ENCODE results near the gene ENTPD7. TPM values are rescaled to one million over a fixed set of nuclear protein-coding genes. Genes with fewer than 3 reads are reported as not detected.

ENTPD7 gene
- total and polyA plus RNA-seq, 2 of the 8 experiments (the other 6 are each of a cell fraction or from before 2014, with no cell fraction given), result 5.0 to 15.6 TPM

DNA sequence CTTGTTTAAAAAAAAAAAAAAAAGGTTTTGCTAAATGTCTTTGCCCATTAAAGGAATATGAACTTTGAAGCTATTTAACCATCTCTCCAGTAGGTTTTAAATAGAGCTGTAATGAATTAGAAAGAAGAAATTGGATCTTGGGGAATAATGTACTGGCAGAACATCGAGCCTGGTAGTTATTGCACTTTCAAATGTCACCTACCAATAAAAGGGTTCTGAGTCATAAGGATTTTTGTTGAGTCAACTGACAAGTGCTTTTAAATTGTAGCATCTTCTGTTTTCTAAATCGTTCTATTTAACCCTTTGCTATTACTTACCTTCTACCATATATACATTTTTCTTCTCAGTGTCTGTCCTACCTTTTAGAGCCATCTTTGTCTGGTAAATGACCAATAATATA, 83.4 kb downstream of the ENTPD7 start:
- no peak overlapping the region for H3K56ac ChIP-seq (replicated peaks; ENCODE audit: insufficient read length, low read depth, low read length)
- H3K18ac ChIP-seq (ENCODE audit: extremely low read depth, low read length), result no peak overlapping the region
- FAIRE-seq (no peak), DNase-seq (ENCODE audit: low read depth in 1 of 2, low spot score in 2 of 2) (no peak)
- H3K9ac ChIP-seq (replicated peaks in 1 of 4; ENCODE audit: extremely low read depth in 1 of 4, low read depth in 3 of 4, low read length in 3 of 4), result no peak overlapping the region
- H4K20me1 ChIP-seq (replicated peaks in 1 of 2; ENCODE audit: control insufficient read depth in 1 of 2, insufficient read depth in 2 of 2, low read length in 2 of 2), result peaks cover 0 to 4% of the 10 kb centered on the region in 2 experiments
- H2BK20ac ChIP-seq (ENCODE audit: low read length), result no peak overlapping the region
- H2BK120ac ChIP-seq (replicated peaks; ENCODE audit: low read depth, low read length), result no peak overlapping the region
- H3K4ac ChIP-seq (replicated peaks; ENCODE audit: insufficient read length, low read depth, low read length), result no peak overlapping the region
- H3K79me1 ChIP-seq (ENCODE audit: low read depth, low read length), result peaks cover 3% of the 10 kb centered on the region; the same call in 1 of the 2 replicates
- H3K27ac ChIP-seq (ENCODE audit: low read depth, low read length), result no peak overlapping the region
- H3K36me3 ChIP-seq (ENCODE audit: control insufficient read depth in 2 of 4, insufficient read depth in 4 of 4, low read length in 3 of 4), result peaks cover 16 to 80% (median 42%) of the 10 kb centered on the region in 4 experiments
- H3K27me3 ChIP-seq (replicated peaks in 1 of 4; ENCODE audit: control insufficient read depth in 3 of 4, extremely low read depth in 1 of 4, insufficient read depth in 3 of 4, low read length in 3 of 4), result no peaks in the 10 kb centered on the region
- H3K14ac ChIP-seq (ENCODE audit: insufficient read length), result no peak overlapping the region
- no peak overlapping the region for H4K91ac ChIP-seq (replicated peaks; ENCODE audit: insufficient read length, low read length)
- H2AK5ac ChIP-seq (ENCODE audit: low read depth, low read length), result no peak overlapping the region
- ChIA-PET CTCF (ENCODE audit: partially characterized antibody) (interaction anchor here (0.6 to 1.7 kb wide), 2 partner anchors 10 to 300 kb away, joined by 3 read pairs; no protein-coding TSS in a partner anchor), POLR2A (ENCODE audit: partially characterized antibody) (interaction anchor here (1.2 to 1.9 kb wide), 2 partner anchors 10 to 13 kb away, joined by 4 to 8 read pairs; partner anchors contain the start of genes COX15 and CUTC)
- H4K8ac ChIP-seq (ENCODE audit: extremely low read depth, insufficient read depth, low read length), result no peak overlapping the region
- H3K9me3 ChIP-seq (ENCODE audit: insufficient read depth in 2 of 2, low read depth in 1 of 2, low read length in 1 of 2), result no peaks in the 10 kb centered on the region
- H2AFZ ChIP-seq (ENCODE audit: low read length), result no peak overlapping the region
- no peak overlapping the region for H2BK12ac ChIP-seq (ENCODE audit: low read depth, low read length)
- no peak overlapping the region for H3K4me2 ChIP-seq (ENCODE audit: insufficient read depth in 1 of 2, low read depth in 2 of 2, low read length in 2 of 2)
- 87 to 100% methylated on average over 1 to 2 of the region's 2 CpGs for WGBS, 2 experiments (ENCODE audit: extremely low coverage in 1 of 2, insufficient coverage in 1 of 2, insufficient read length in 1 of 2, insufficient replicate concordance in 2 of 2, low coverage in 1 of 2, low lambda C conversion rate in 2 of 2, missing lambda C conversion rate in 1 of 2)
- H2BK15ac ChIP-seq (ENCODE audit: low read length), result no peak overlapping the region
- no peaks in the 10 kb centered on the region for H3K79me2 ChIP-seq (ENCODE audit: control insufficient read depth in 1 of 2, insufficient read depth in 2 of 2, low read length in 2 of 2)
- no peak overlapping the region for H3K4me3 ChIP-seq (ENCODE audit: extremely low read depth in 1 of 4, insufficient read depth in 2 of 4, low read depth in 3 of 4, low read length in 4 of 4)
- H3K23me2 ChIP-seq (ENCODE audit: low read depth, low read length), result no peaks in the 10 kb centered on the region
- H3K23ac ChIP-seq (ENCODE audit: insufficient read length), result no peak overlapping the region
- H4K5ac ChIP-seq (ENCODE audit: insufficient read length, low read depth, low read length), result no peak overlapping the region
- no peaks in the 10 kb centered on the region for H3K4me1 ChIP-seq (replicated peaks in 1 of 4; ENCODE audit: control insufficient read depth in 3 of 4, insufficient read depth in 4 of 4, low read length in 3 of 4)
- no peak overlapping the region for H2BK5ac ChIP-seq (ENCODE audit: low read depth, low read length)
- TF ChIP-seq ATF2 (IDR thresholded peaks at IDR 0.05; ENCODE audit: low read length) (no peak), SRF (IDR thresholded peaks at IDR 0.05; ENCODE audit: low read depth, low read length) (no peak), SIN3A (conservative IDR thresholded peaks at IDR 0.05 in 1 of 2, IDR thresholded peaks at IDR 0.05 in 1 of 2; ENCODE audit: low read depth in 1 of 2, low read length in 2 of 2) (no peak), BACH1 (IDR thresholded peaks at IDR 0.05; ENCODE audit: low read length) (no peak), CEBPB (IDR thresholded peaks at IDR 0.05; ENCODE audit: low read depth, low read length) (no peak), RXRA (IDR thresholded peaks at IDR 0.05; ENCODE audit: insufficient read depth, low read depth, low read length) (no peak), POU5F1 (IDR thresholded peaks at IDR 0.05; ENCODE audit: low read depth, low read length) (no peak), POLR2AphosphoS5 (IDR thresholded peaks at IDR 0.05; ENCODE audit: low read depth, low read length) (no peak), CHD1 (IDR thresholded peaks at IDR 0.05; ENCODE audit: low read depth, low read length) (no peak)
- TF ChIP-seq, protein P1, sequence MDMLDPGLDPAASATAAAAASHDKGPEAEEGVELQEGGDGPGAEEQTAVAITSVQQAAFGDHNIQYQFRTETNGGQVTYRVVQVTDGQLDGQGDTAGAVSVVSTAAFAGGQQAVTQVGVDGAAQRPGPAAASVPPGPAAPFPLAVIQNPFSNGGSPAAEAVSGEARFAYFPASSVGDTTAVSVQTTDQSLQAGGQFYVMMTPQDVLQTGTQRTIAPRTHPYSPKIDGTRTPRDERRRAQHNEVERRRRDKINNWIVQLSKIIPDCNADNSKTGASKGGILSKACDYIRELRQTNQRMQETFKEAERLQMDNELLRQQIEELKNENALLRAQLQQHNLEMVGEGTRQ (IDR thresholded peaks at IDR 0.05; ENCODE audit: low read length), result no peak
- TF ChIP-seq, protein P2, sequence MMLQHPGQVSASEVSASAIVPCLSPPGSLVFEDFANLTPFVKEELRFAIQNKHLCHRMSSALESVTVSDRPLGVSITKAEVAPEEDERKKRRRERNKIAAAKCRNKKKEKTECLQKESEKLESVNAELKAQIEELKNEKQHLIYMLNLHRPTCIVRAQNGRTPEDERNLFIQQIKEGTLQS (IDR thresholded peaks at IDR 0.05; ENCODE audit: insufficient read depth, low read depth, low read length), result no peak
